Measurements from ENCODE around the gene MCRIP1. TPM values are rescaled to one million over a fixed set of nuclear protein-coding genes. Genes with fewer than 3 reads are reported as not detected.
A peak's percentile ranks its signal among the peaks of the same experiment; 100 is the strongest.

The MCRIP1 gene
- total RNA-seq, 1 donor from 2014 or later = 138 TPM

- DNase-seq = peak; percentile 100
These were observed 27.9 kb upstream of the MCRIP1 start for GRCh38 chr17:81860756-81861568.

DNA sequence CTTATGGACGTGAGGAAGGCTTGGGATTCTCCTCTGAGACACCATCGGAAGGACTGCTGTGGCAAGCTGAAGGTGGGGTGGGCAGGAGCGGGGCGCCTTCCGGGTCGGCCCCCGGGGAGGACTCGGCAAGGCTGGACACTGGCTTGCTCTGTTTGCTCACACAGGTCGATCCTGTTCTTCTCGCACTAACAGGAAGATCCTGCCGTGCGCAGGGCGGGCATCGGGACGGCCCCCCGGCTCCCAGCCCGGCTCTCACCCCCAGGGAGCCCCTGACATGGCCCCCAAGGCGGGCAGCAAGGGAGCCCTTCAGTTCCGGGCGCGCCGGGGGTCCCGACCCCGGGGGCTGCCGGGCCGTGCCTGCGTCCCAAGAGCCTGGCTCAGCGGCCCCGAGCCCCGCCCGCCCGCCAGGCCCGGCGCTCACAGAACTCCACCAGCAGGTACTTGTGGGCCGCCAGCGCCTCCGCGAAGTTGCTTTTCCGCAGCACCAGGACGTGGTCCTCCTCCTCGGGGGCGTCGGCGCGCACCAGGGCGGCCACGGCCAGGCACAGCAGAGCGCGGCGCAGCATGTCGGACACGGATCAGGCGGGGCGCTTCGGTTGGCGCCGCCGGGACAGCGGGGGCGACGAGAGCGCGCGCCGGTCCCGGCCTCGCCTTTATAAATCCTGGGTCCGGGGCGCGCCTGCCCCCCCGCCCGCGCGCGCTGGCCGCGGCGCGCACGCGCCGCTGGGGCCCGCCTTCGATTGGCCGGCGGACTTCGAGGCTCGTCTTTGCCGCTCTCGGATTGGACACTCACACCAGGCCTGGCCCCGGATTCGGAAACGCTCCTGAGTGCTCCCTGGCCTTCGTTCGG is 27.0 kb upstream of the MCRIP1 start, which contains the start of gene P4HB:
Gene P4HB (minus strand): TSS at position 630 of the 850 bp plus-strand sequence. CDS start 64 bp downstream, at position 566.
- DNase-seq = no peak

- DNase-seq = peak; percentile 44
These were observed 26.1 kb upstream of the MCRIP1 start for GRCh38 chr17:81858967-81859905.

DNA sequence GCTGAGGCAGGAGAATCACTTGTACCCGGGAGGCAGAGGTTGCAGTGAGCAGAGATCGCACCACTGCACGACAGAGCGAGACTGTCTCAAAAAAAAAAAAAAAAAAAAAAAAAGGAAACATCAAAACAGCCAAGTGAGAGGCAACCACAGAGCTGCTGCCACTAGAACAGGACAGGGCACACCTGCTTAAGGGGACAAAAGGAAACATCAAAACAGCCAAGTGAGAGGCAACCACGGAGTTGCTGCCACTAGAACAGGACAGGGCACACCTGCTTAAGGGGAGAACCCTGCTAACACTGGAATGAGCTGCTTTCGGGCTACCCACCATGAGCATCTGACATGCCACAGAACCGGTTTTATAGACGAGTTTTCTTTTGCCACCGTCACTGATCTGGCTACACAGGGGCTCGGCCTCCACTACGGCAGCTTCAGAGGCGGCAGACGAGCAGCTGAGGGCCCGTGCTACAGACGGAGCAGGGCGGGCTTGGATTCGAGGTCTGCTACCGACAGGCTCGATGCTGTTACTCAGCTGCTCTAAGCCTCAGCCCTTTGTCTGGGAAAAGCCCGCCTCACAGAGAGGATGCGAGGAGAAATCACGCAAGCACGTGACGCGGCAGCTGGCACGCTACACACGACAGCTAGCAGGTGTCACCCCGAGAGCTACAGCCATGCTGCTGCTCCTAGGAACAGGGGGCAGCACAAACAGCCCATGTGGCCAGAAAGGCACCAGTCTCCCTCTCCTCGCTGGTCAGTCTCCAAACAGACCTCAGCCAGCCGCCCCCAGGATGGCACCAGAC is 25.3 kb upstream of the MCRIP1 start:
- no peak for DNase-seq

GRCh38 chr17:81854974-81855774 is 22.1 kb upstream of the MCRIP1 start:
- DNase-seq = no peak

DNA sequence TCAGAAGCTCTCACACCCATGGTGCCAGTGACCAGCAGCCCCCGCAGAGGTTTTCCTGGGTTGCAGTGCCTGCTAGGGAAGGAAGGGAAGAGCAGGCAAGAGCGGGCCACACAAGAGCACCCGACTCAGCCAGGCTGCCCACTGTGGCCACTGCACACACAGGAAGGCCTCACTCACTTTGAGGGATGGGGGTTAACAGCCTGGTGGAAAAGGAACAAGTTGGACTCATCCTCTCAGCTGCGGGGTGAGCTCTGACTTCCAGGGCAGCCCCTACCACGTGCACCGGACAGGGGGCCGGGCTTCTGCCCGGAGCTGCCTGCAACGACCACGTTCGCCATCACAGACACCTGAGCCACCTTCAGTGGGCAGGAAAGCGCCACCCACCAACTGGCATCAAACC is 19.1 kb upstream of the MCRIP1 start:
- DNase-seq = no peak

DNA sequence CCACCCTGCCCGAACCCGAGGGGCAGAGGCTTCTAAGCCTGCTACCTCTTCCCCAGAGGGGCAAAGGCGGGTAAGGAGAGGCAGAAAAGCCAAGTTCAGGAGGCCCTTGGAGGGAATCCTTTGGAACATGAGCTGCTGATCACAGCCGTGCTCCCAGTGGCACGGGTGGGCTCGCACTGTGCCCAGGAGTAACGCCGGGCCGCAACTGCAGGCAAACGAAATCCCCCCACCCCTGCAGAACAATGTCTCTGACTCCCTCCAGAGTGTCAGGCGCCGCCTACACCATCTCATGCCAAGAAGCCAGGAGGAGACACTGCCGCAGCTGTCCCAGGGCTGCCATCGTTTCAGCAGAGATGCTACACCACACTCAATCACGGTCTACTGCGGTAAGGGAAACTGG is 18.3 kb upstream of the MCRIP1 start:
- DNase-seq = no peak

DNA sequence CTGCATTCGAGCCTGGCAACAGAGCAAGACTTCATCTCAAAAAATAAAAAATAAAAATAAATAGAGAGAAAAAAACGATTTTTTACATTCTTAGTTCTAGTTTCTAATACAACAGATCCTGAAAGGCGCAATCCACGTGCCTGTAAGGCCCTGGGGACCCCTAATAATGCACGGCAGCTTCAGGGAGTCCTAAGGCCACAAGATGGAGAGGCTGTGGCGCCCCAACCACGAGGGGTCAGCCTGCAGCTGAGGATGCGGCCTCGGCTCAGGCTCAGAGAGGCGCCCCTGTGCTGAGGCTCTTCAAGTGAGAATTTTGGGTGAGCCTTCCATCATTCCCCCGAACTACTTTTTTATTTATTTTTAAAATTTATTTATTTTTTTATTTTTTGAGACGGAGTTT is 16.4 kb upstream of the MCRIP1 start:
- no peak for DNase-seq

GRCh38 chr17:81846743-81847689 is 13.9 kb upstream of the MCRIP1 start:
- DNase-seq = no peak

DNA sequence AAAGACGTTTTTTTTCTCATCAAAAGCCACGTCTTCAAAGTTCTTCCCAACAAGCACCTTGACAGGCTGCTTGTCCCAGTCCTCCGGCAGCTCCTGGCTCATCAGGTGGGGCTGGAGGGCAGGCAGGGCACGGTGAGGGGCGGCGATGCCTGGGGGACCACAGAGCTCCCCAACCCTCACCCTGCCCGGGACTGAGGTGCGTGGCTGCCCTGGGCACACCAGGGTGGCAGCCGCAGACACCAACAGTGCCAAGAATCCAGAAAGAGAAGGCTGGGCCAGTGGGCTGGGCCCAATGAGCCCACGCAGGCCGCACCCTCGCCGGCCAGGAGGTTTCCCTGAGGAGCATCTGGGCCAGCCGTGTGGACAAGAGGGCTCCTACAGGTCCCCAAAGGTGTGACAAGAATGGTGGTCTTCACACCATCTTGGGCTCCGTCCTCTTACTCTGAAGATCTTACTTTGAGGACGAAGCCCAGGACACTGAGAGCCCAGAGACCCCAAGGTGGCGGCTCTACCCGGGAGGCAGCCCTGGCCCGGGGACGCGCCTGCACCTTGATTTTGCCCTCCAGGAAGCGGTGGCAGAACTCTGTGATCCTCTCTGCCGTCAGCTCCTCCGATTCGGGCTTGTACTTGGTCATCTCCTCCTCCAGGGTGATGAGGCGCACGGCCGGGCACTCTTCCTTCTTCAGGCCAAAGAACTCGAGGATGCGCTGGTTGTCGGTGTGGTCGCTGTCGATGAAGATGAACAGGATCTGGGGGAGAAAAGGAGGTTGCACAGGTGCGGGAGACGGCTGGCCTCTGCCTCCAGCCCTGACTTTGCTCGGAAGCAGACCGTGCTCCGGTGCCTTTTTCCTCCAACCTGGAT is 13.0 kb upstream of the MCRIP1 start:
- DNase-seq = no peak

GRCh38 chr17:81845361-81845760 is 12.3 kb upstream of the MCRIP1 start:
- no peak for DNase-seq

DNA sequence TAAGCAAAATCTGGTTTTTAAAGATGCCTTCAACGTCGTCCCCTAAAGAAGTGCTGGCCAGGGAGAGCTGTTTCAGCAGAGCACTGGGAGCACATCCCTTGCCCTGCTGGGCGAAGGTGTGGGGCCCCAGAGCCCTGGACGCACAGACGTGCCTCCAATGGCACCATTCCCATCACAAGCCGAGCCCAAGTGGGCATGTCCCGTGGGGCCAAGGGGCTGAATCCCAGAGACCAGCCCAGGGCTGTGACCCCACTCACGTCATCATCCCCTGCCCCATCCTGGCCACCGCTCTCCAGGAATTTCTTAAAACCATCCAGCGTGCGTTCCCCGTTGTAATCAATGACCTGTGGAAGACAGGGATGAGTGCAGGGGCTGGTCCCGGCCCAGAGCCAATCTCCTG is 11.8 kb upstream of the MCRIP1 start:
- no peak for DNase-seq

- DNase-seq = no peak
These were observed 11.3 kb upstream of the MCRIP1 start for GRCh38 chr17:81844327-81844851.

DNA sequence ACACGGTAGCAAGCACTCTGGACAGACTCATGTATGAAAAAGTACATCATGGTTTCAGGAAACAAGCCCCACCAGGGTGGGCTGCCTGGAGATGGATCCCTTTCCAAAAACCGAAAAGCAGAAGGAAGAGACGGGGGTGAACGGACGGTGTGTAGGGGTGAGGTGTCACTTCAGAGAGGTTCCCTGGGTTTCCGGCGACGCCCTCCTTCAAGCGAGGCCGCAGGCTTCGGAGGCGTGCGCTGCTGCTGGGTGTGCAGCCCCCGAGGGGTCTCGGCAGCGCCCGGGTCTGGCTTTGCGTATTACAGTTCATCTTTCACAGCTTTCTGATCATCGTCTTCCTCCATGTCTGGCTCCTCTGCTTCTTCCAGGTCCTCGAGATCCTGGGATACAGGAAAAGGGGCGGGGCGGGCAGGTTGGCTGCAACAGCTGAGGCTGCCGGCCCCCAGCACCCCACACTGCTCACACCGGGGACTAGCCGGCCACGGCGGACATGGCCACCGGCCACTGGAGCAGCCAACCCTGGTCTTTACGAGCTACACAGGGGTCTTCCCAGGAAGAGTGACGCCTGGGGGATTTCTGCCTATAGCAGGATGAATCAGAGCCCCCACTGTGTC is 10.7 kb upstream of the MCRIP1 start:
- DNase-seq = no peak

DNA sequence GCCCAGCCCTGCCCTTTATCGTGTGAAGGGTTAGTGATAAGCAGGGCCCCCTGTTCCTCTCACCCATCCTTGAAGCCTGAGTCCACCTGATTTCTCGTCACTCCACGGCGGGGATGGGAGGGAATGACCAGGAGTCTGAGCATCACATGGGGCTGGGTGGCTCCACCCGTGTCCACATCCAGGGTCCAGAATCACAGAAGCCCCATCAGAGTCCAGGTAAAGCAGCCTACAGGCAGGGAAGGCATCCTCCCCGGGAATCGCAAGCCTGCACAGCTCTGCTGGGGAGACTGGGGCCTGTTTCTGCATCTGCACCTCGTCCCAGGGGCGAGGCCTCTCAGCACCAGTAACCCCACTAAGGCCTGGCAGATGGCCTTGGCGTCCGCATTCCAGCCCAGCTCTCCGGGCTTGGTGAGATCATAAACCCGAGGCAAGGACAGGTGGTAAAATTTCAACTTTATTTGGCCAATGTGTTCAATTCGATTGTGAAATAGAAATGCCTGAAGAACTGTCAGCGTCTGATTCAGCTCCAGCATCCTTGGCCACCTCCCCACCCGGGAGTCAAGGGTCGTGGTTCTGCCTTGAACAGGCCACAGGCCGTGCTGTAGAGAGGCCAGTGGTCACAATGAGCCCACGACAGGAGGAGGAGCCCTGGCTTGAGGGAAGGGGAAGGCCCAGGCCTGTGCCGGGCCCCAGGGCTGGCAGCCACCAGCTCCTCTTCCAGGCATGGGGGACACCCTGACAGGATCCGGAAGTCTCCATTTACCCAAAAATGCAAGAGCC is 9.8 kb upstream of the MCRIP1 start:
- DNase-seq = no peak

GRCh38 chr17:81842378-81842724 is 9.3 kb upstream of the MCRIP1 start:
- DNase-seq = no peak

GRCh38 chr17:81841866-81842265 is 8.8 kb upstream of the MCRIP1 start:
- DNase-seq = no peak

Data from dermis blood vessel endothelial cell (primary cell).